Progenitor cell of endocrine pancreas (in vitro differentiated cells): ENCODE results near the gene SCART1. TPM values are rescaled to one million over a fixed set of nuclear protein-coding genes. Genes with fewer than 3 reads are reported as not detected.

Experiments used
- DNase-seq: peaks from one replicate; pipeline ENCODE4 v3.0.0; 2021; ENCODE audit warnings: low spot score; ENCODE audit not compliant: unreplicated experiment
- H3K27ac Mint-ChIP-seq: 2 replicates; pipeline ENCODE4 v1.8.0; 2021; ENCODE audit warnings: mild to moderate bottlenecking, moderate library complexity, mixed read lengths
- H3K27me3 Mint-ChIP-seq: 2 replicates; pipeline ENCODE4 v1.8.0; 2021; ENCODE audit warnings: mixed read lengths
- H3K36me3 Mint-ChIP-seq: 2 replicates; pipeline ENCODE4 v1.8.0; 2022; ENCODE audit warnings: mixed read lengths; ENCODE audit not compliant: insufficient read depth
- H3K4me1 Mint-ChIP-seq: 2 replicates; pipeline ENCODE4 v1.8.0; 2021; ENCODE audit warnings: low read depth, mixed read lengths
- H3K4me3 Mint-ChIP-seq: 2 replicates; pipeline ENCODE4 v1.8.0; 2021; ENCODE audit warnings: low read depth, mild to moderate bottlenecking, moderate library complexity, mixed read lengths
- H3K9me3 Mint-ChIP-seq: 2 replicates; pipeline ENCODE4 v1.8.0; 2021; ENCODE audit warnings: low read depth, mixed read lengths
- CTCF ChIP-seq: fragments of 200-600 bp; sonication (generic); IDR thresholded peaks from one replicate; pipeline ENCODE4 v1.5.0; 2021; ENCODE audit warnings: antibody characterized with exemption, mild to moderate bottlenecking; ENCODE audit not compliant: unreplicated experiment
- total RNA-seq: library from RNA; stranded (reverse); gene quantifications from 2 replicates; pipeline ENCODE4 v1.2.1, GENCODE V29; 2021

Gene SCART1
- total RNA-seq, 1 donor from 2014 or later = 1.7 TPM

GRCh38 chr10:133458021-133458709 is 4.4 kb downstream of the SCART1 start:
- H3K4me3 Mint-ChIP-seq = no peak overlapping the region
- no peak for TF ChIP-seq CTCF
- no peak for DNase-seq
- H3K27me3 Mint-ChIP-seq = no peaks in the 10 kb centered on the region
- peaks cover 28% of the 10 kb centered on the region for H3K9me3 Mint-ChIP-seq
- peaks cover 11% of the 10 kb centered on the region for H3K36me3 Mint-ChIP-seq
- no peak overlapping the region for H3K27ac Mint-ChIP-seq
- no peaks in the 10 kb centered on the region for H3K4me1 Mint-ChIP-seq

- no peaks in the 10 kb centered on the region for H3K4me1 Mint-ChIP-seq
- H3K27me3 Mint-ChIP-seq = no peaks in the 10 kb centered on the region
- no peak overlapping the region for H3K4me3 Mint-ChIP-seq
- no peak overlapping the region for H3K27ac Mint-ChIP-seq
- no peak for TF ChIP-seq CTCF
- peaks cover 33% of the 10 kb centered on the region for H3K9me3 Mint-ChIP-seq
- H3K36me3 Mint-ChIP-seq = peaks cover 13% of the 10 kb centered on the region
- no peak for DNase-seq
Observed at GRCh38 chr10:133458710-133459453, 5.1 kb downstream of the SCART1 start.

GRCh38 chr10:133459454-133460207 is 5.9 kb downstream of the SCART1 start:
- Mint-ChIP-seq H3K27ac (no peak overlapping the region), H3K4me1 (no peaks in the 10 kb centered on the region), H3K27me3 (no peaks in the 10 kb centered on the region), H3K36me3 (peaks cover 13% of the 10 kb centered on the region), H3K9me3 (peaks cover 33% of the 10 kb centered on the region), H3K4me3 (no peak overlapping the region)
- DNase-seq = no peak
- TF ChIP-seq CTCF = no peak

GRCh38 chr10:133460208-133460769 is 6.5 kb downstream of the SCART1 start:
- Mint-ChIP-seq H3K4me1 (no peaks in the 10 kb centered on the region), H3K36me3 (peaks cover 13% of the 10 kb centered on the region), H3K27me3 (no peaks in the 10 kb centered on the region), H3K9me3 (peaks cover 32% of the 10 kb centered on the region), H3K4me3 (no peak overlapping the region), H3K27ac (no peak overlapping the region)
- no peak for DNase-seq
- TF ChIP-seq CTCF = no peak

GRCh38 chr10:133461027-133461426 is 7.3 kb downstream of the SCART1 start:
- Mint-ChIP-seq H3K4me1 (no peaks in the 10 kb centered on the region), H3K27ac (no peak overlapping the region), H3K9me3 (peaks cover 32% of the 10 kb centered on the region), H3K27me3 (no peaks in the 10 kb centered on the region), H3K4me3 (no peak overlapping the region), H3K36me3 (peaks cover 13% of the 10 kb centered on the region)
- TF ChIP-seq CTCF = no peak
- DNase-seq = no peak
